SH-SY5Y (cell line): ENCODE data around the gene CA5A.

Source experiments
- GATA2 ChIP-seq: IDR thresholded peaks from 2 replicates; pipeline ENCODE4 v1.6.1; 2011; ENCODE audit warnings: mild to moderate bottlenecking, low read depth, low read length
- GATA3 ChIP-seq: IDR thresholded peaks from 2 replicates; pipeline ENCODE4 v1.6.1; 2011; ENCODE audit warnings: low read depth, mild to moderate bottlenecking, low read length, moderate library complexity

- TF ChIP-seq GATA3 (no peak), GATA2 (no peak)
Observed at GRCh38 chr16:87968541-87968940, 32.2 kb upstream of the CA5A start.
